ENCODE measurements around the gene NOC3L. TPM values are rescaled to one million over a fixed set of nuclear protein-coding genes. Genes with fewer than 3 reads are reported as not detected.

NOC3L gene
- total and polyA plus RNA-seq, 10 of the 15 experiments (the other 5 are each of a cell fraction or from before 2014, with no cell fraction given): 27.8 to 51.4 (median 40.5) TPM

- TF ChIP-seq ZNF687 (IDR thresholded peaks at IDR 0.05): no peak
- no peak for TF ChIP-seq IKZF1 (conservative IDR thresholded peaks at IDR 0.05)
Observed at GRCh38 chr10:94349327-94349726, 13.4 kb downstream of the NOC3L start (continued).

GRCh38 chr10:94344522-94345122 lies 18.1 kb downstream of the NOC3L start:
- Histone ChIP-seq H3K9me3 (replicated peaks; ENCODE audit: control insufficient read depth, insufficient read depth, low read length) (no peaks in the 10 kb centered on the region; the same call in 2 of the 3 replicates), H2AFZ (ENCODE audit: control insufficient read depth, low read depth, low read length) (peak overlapping the region; percentile 42), H3K4me1 (ENCODE audit: control insufficient read depth, insufficient read depth, low read length) (peaks cover 9% of the 10 kb centered on the region), H3K4me2 (ENCODE audit: control insufficient read depth, insufficient read depth) (peak overlapping the region; percentile 66), H3K36me3 (ENCODE audit: control insufficient read depth in 2 of 2, insufficient read depth in 2 of 2, low read length in 1 of 2) (peaks cover 3 to 14% of the 10 kb centered on the region in 2 experiments; a peak in 3 of 4 replicates), H3K27me3 (replicated peaks in 1 of 2; ENCODE audit: control insufficient read depth in 2 of 2, insufficient read depth in 2 of 2, low read length in 1 of 2) (no peaks in the 10 kb centered on the region), H3K79me2 (ENCODE audit: control insufficient read depth, insufficient read depth, low read length) (peaks cover 2% of the 10 kb centered on the region), H3K4me3 (peak overlapping the region; percentile 16; the same call in 1 of the 2 replicates), H3K9ac (ENCODE audit: control insufficient read depth, insufficient read depth, low read length) (peak overlapping the region; percentile 3; the same call in 1 of the 2 replicates), H3K27ac (ENCODE audit: control insufficient read depth, insufficient read depth) (peak overlapping the region; percentile 73), H4K20me1 (ENCODE audit: control insufficient read depth, insufficient read depth) (no peaks in the 10 kb centered on the region)
- DNase-seq (ENCODE audit: low read depth, low spot score) (peak; percentile 58), FAIRE-seq (peak; percentile 31), ATAC-seq (peak; percentile 95)
- CTCF ChIA-PET: interaction anchor here (0.5 to 2.8 kb wide), 9 partner anchors 11 to 101 kb away, joined by 3 to 17 read pairs (median 4); partner anchors contain the start of gene NOC3L
- BruUV-seq (replicated peaks): no TSS peak
- POLR2A ChIA-PET: interaction anchor here (1.0 to 1.1 kb wide), 2 partner anchors 18 to 23 kb away, joined by 3 to 4 read pairs; partner anchors contain the start of gene NOC3L
- WGBS (ENCODE audit: insufficient coverage, insufficient replicate concordance, low lambda C conversion rate, missing lambda C conversion rate): 2% methylated on average over 6 of the region's 6 CpGs
- in situ Hi-C loops (cut with MboI) (no loop called here), intact Hi-C loops (cut with micrococcal nuclease; ENCODE audit: unreplicated experiment) (no loop called here)
- SMC1A ChIA-PET (ENCODE audit: uncharacterized antibody, unreplicated experiment): interaction anchor here (0.9 to 3.5 kb wide), 8 partner anchors 9 to 134 kb away, joined by 3 to 17 read pairs (median 8); partner anchors contain the start of genes NOC3L and TBC1D12
- RAD21 ChIA-PET (ENCODE audit: unreplicated experiment): interaction anchor here (1.0 to 2.3 kb wide), 8 partner anchors 10 to 101 kb away, joined by 3 to 14 read pairs (median 4); partner anchors contain the start of gene NOC3L
- TF ChIP-seq STAT1 (conservative IDR thresholded peaks at IDR 0.05): no peak
- TF ChIP-seq YY1 (IDR thresholded peaks at IDR 0.05; ENCODE audit: low read depth, low read length): no peak
- 0 out of 4 replicates have a peak, but pooled peaks of 1 of the 2 experiments have one; percentile 17 for TF ChIP-seq BHLHE40 (IDR thresholded peaks at IDR 0.05; ENCODE audit: borderline replicate concordance in 1 of 2, low read depth in 2 of 2, low read length in 1 of 2)
- TF ChIP-seq CREM (IDR thresholded peaks at IDR 0.05; ENCODE audit: low read depth): 0 out of 2 replicates have a peak, but pooled peaks have one; percentile 35
- 0 out of 2 replicates have a peak, but pooled peaks have one; percentile 9 for TF ChIP-seq E2F4 (IDR thresholded peaks at IDR 0.05; ENCODE audit: low read depth, low read length)
- TF ChIP-seq DPF2 (IDR thresholded peaks at IDR 0.05): peak; percentile 73
- no peak for TF ChIP-seq ZBTB4 (CRISPR knock-in tag; IDR thresholded peaks at IDR 0.05)
- TF ChIP-seq ZNF274 (IDR thresholded peaks at IDR 0.05; ENCODE audit: insufficient read depth, insufficient read length): no peak
- no peak for TF ChIP-seq MTA3 (IDR thresholded peaks at IDR 0.05; ENCODE audit: borderline replicate concordance, low read length)

Data from GM12878 (cell line).